Measurements from ENCODE around the gene SERINC3.

DNA sequence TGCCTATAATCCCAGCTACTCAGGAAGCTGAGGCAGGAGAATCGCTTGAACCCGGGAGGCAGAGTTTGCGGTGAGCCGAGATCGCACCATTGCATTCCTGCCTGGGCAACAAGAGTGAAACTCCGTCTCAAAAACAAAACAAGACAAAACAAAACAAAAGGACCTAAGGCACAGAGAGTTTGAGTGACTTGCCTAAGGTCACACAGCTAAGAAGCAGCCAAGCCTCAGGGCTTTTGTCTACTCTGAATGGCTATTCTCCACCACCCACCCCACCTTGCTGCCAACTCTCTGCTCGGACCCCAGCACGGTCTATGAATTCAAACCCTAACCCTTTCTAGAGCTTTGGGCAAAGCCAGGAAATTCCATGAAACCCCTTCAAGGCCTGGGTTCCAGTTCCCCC is 65.3 kb downstream of the SERINC3 start:
- no peak for TF ChIP-seq MXI1 (IDR thresholded peaks at IDR 0.05; ENCODE audit: low read depth, low read length)
- TF ChIP-seq, protein P1, sequence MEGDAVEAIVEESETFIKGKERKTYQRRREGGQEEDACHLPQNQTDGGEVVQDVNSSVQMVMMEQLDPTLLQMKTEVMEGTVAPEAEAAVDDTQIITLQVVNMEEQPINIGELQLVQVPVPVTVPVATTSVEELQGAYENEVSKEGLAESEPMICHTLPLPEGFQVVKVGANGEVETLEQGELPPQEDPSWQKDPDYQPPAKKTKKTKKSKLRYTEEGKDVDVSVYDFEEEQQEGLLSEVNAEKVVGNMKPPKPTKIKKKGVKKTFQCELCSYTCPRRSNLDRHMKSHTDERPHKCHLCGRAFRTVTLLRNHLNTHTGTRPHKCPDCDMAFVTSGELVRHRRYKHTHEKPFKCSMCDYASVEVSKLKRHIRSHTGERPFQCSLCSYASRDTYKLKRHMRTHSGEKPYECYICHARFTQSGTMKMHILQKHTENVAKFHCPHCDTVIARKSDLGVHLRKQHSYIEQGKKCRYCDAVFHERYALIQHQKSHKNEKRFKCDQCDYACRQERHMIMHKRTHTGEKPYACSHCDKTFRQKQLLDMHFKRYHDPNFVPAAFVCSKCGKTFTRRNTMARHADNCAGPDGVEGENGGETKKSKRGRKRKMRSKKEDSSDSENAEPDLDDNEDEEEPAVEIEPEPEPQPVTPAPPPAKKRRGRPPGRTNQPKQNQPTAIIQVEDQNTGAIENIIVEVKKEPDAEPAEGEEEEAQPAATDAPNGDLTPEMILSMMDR (IDR thresholded peaks at IDR 0.05 in 2 of 3, conservative IDR thresholded peaks at IDR 0.05 in 1 of 3; ENCODE audit: control insufficient read depth in 2 of 3, extremely low read depth in 1 of 3, insufficient read depth in 1 of 3, low read depth in 3 of 3, low read length in 3 of 3), result no peak
- TF ChIP-seq RAD21 (IDR thresholded peaks at IDR 0.05; ENCODE audit: insufficient read depth, low read depth, low read length), result no peak
- TF ChIP-seq DPF2 (IDR thresholded peaks at IDR 0.05), result no peak
- TF ChIP-seq POLR2A (IDR thresholded peaks at IDR 0.05; ENCODE audit: low read depth, low read length), result no peak
- no peak for TF ChIP-seq TCF7 (IDR thresholded peaks at IDR 0.05; ENCODE audit: borderline replicate concordance)
- no peak for TF ChIP-seq TBL1XR1 (IDR thresholded peaks at IDR 0.05; ENCODE audit: low read depth, low read length)
